Measurements from ENCODE around the gene KCNG4. TPM values are rescaled to one million over a fixed set of nuclear protein-coding genes. Genes with fewer than 3 reads are reported as not detected.

KCNG4 gene
- total and polyA plus RNA-seq, 2 donors (not counting 3 experiments of a cell fraction or from before 2014, with no cell fraction given) = not detected

GRCh38 chr16:84236671-84237070 is 3.1 kb downstream of the KCNG4 start:
- Histone ChIP-seq H3K9ac (replicated peaks; ENCODE audit: extremely low read depth, insufficient read depth, low read length) (no peak overlapping the region), H3K79me2 (ENCODE audit: control insufficient read depth, insufficient read depth, low read length) (no peaks in the 10 kb centered on the region), H3K9me1 (replicated peaks; ENCODE audit: control insufficient read depth, extremely low read depth, insufficient read depth, low read length) (no peaks in the 10 kb centered on the region), H2AFZ (ENCODE audit: low read depth, low read length) (no peak overlapping the region), H3K4me1 (ENCODE audit: control insufficient read depth, extremely low read depth, insufficient read depth, low read length) (no peaks in the 10 kb centered on the region), H3K27ac (ENCODE audit: insufficient read depth, low read depth, low read length) (no peak overlapping the region), H3K4me3 (replicated peaks in 1 of 3; ENCODE audit: insufficient read depth in 1 of 3, low read depth in 1 of 3, low read length in 3 of 3) (no peak overlapping the region), H3K27me3 (ENCODE audit: control insufficient read depth in 2 of 2, insufficient read depth in 2 of 2, low read length in 2 of 2) (peaks cover 5 to 8% of the 10 kb centered on the region in 2 experiments), H3K9me3 (replicated peaks; ENCODE audit: control insufficient read depth, insufficient read depth, low read length) (no peaks in the 10 kb centered on the region), H3K4me2 (ENCODE audit: insufficient read depth, low read length) (no peak overlapping the region), H3K36me3 (ENCODE audit: control insufficient read depth in 2 of 2, extremely low read depth in 1 of 2, insufficient read depth in 2 of 2, low read length in 2 of 2) (no peaks in the 10 kb centered on the region), H4K20me1 (replicated peaks; ENCODE audit: control insufficient read depth, extremely low read depth, insufficient read depth, low read length) (no peaks in the 10 kb centered on the region)
- no peak for DNase-seq (ENCODE audit: low read depth, low spot score)
- BruUV-seq (replicated peaks) = no TSS peak
- intact Hi-C loops (cut with micrococcal nuclease) (no loop called here), dilution Hi-C loops (cut with MboI; ENCODE audit: extremely low pct_ligation_motif_present, low sequenced_read_pairs) (loop anchor here (25.0 kb wide), 1 partner anchor 176 kb away; no protein-coding TSS in a partner anchor)
- no peak for TF ChIP-seq EZH2 (IDR thresholded peaks at IDR 0.05; ENCODE audit: borderline replicate concordance, low read depth, low read length, severe bottlenecking)
- no peak for TF ChIP-seq POLR2AphosphoS5 (IDR thresholded peaks at IDR 0.05; ENCODE audit: insufficient read depth, low read depth, low read length)
- TF ChIP-seq GATA2 (IDR thresholded peaks at IDR 0.05; ENCODE audit: insufficient read depth, insufficient read length, low read depth, low read length) = no peak
- ChIA-PET POLR2A (no interaction called here), CTCF (interaction anchor here (1.7 kb wide), 1 partner anchor 50 kb away, joined by 4 read pairs; the partner anchor contains the start of gene TAF1C)
- FAIRE-seq = no peak

- Histone ChIP-seq H3K27me3 (ENCODE audit: control insufficient read depth in 2 of 2, insufficient read depth in 2 of 2, low read length in 2 of 2) (peaks cover 3 to 6% of the 10 kb centered on the region in 2 experiments), H4K20me1 (replicated peaks; ENCODE audit: control insufficient read depth, extremely low read depth, insufficient read depth, low read length) (no peaks in the 10 kb centered on the region), H3K36me3 (ENCODE audit: control insufficient read depth in 2 of 2, extremely low read depth in 1 of 2, insufficient read depth in 2 of 2, low read length in 2 of 2) (no peaks in the 10 kb centered on the region), H3K9me3 (replicated peaks; ENCODE audit: control insufficient read depth, insufficient read depth, low read length) (no peaks in the 10 kb centered on the region), H2AFZ (ENCODE audit: low read depth, low read length) (no peak overlapping the region), H3K27ac (ENCODE audit: insufficient read depth, low read depth, low read length) (no peak overlapping the region), H3K9me1 (replicated peaks; ENCODE audit: control insufficient read depth, extremely low read depth, insufficient read depth, low read length) (no peaks in the 10 kb centered on the region), H3K9ac (replicated peaks; ENCODE audit: extremely low read depth, insufficient read depth, low read length) (no peak overlapping the region), H3K79me2 (ENCODE audit: control insufficient read depth, insufficient read depth, low read length) (no peaks in the 10 kb centered on the region), H3K4me2 (ENCODE audit: insufficient read depth, low read length) (no peak overlapping the region), H3K4me3 (replicated peaks in 1 of 3; ENCODE audit: insufficient read depth in 1 of 3, low read depth in 1 of 3, low read length in 3 of 3) (no peak overlapping the region), H3K4me1 (ENCODE audit: control insufficient read depth, extremely low read depth, insufficient read depth, low read length) (no peaks in the 10 kb centered on the region)
- ChIA-PET CTCF (interaction anchor here (1.7 to 1.9 kb wide), 2 partner anchors 48 kb away, joined by 4 to 6 read pairs; partner anchors contain the start of gene TAF1C), POLR2A (no interaction called here)
- BruUV-seq (replicated peaks) = no TSS peak
- dilution Hi-C loops (cut with MboI; ENCODE audit: extremely low pct_ligation_motif_present, low sequenced_read_pairs) (loop anchor here (25.0 kb wide), 1 partner anchor 178 kb away; no protein-coding TSS in a partner anchor), intact Hi-C loops (cut with micrococcal nuclease) (no loop called here)
- TF ChIP-seq JUN (IDR thresholded peaks at IDR 0.05; ENCODE audit: borderline replicate concordance, insufficient read depth, insufficient read length, low read depth) = no peak
- TF ChIP-seq POLR2A (IDR thresholded peaks at IDR 0.05; ENCODE audit: low read depth, low read length) = no peak
- TF ChIP-seq GATA2 (IDR thresholded peaks at IDR 0.05; ENCODE audit: insufficient read depth, insufficient read length, low read depth, low read length) = no peak
- no peak for TF ChIP-seq MYC (IDR thresholded peaks at IDR 0.05; ENCODE audit: low read depth, low read length)
- no peak for TF ChIP-seq CTCF (IDR thresholded peaks at IDR 0.05; ENCODE audit: extremely low read depth in 1 of 2, insufficient read depth in 1 of 2, low read depth in 1 of 2, low read length in 2 of 2)
- TF ChIP-seq EZH2 (IDR thresholded peaks at IDR 0.05; ENCODE audit: borderline replicate concordance, low read depth, low read length, severe bottlenecking) = no peak
- TF ChIP-seq MAX (IDR thresholded peaks at IDR 0.05; ENCODE audit: insufficient read depth, insufficient read length) = no peak
- no peak for TF ChIP-seq POLR2AphosphoS5 (IDR thresholded peaks at IDR 0.05; ENCODE audit: insufficient read depth, low read depth, low read length)
- TF ChIP-seq FOS (IDR thresholded peaks at IDR 0.05; ENCODE audit: borderline replicate concordance, insufficient read depth, low read length) = no peak
- no peak for FAIRE-seq
- no peak for DNase-seq (ENCODE audit: low read depth, low spot score)
Observed at GRCh38 chr16:84234321-84235241, 5.2 kb downstream of the KCNG4 start.
